OCI-LY7 (cell line): ENCODE data around the gene SFSWAP.
"Not testable (repeated sequence)": the region's sequence is repeated elsewhere in the genome, so short reads cannot be mapped to it uniquely, and the experiment has no call there.

Experiments used
- EZH2phosphoT487 ChIP-seq: fragments of 200-600 bp; sonication (generic); IDR thresholded peaks from 2 replicates; pipeline ENCODE4 v1.6.1; 2018; ENCODE audit warnings: low read depth, borderline replicate concordance, mild to moderate bottlenecking, mixed run types, antibody characterized with exemption, low read length, moderate library complexity, mixed read lengths
- TF ChIP-seq, protein P1 (sequence below): fragments of 200-600 bp; sonication (generic); conservative IDR thresholded peaks from 2 replicates; pipeline ENCODE4 v1.5.1; 2014; ENCODE audit warnings: mild to moderate bottlenecking, antibody characterized with exemption, low read length, moderate library complexity, mixed read lengths

GRCh38 chr12:131706709-131707108, 4.2 kb upstream of the SFSWAP start:
- TF ChIP-seq, protein P1, sequence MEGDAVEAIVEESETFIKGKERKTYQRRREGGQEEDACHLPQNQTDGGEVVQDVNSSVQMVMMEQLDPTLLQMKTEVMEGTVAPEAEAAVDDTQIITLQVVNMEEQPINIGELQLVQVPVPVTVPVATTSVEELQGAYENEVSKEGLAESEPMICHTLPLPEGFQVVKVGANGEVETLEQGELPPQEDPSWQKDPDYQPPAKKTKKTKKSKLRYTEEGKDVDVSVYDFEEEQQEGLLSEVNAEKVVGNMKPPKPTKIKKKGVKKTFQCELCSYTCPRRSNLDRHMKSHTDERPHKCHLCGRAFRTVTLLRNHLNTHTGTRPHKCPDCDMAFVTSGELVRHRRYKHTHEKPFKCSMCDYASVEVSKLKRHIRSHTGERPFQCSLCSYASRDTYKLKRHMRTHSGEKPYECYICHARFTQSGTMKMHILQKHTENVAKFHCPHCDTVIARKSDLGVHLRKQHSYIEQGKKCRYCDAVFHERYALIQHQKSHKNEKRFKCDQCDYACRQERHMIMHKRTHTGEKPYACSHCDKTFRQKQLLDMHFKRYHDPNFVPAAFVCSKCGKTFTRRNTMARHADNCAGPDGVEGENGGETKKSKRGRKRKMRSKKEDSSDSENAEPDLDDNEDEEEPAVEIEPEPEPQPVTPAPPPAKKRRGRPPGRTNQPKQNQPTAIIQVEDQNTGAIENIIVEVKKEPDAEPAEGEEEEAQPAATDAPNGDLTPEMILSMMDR, result not testable (repeated sequence)
- TF ChIP-seq EZH2phosphoT487, result not testable (repeated sequence)
